Measurements from ENCODE around the gene FASN.

The FASN gene

DNA sequence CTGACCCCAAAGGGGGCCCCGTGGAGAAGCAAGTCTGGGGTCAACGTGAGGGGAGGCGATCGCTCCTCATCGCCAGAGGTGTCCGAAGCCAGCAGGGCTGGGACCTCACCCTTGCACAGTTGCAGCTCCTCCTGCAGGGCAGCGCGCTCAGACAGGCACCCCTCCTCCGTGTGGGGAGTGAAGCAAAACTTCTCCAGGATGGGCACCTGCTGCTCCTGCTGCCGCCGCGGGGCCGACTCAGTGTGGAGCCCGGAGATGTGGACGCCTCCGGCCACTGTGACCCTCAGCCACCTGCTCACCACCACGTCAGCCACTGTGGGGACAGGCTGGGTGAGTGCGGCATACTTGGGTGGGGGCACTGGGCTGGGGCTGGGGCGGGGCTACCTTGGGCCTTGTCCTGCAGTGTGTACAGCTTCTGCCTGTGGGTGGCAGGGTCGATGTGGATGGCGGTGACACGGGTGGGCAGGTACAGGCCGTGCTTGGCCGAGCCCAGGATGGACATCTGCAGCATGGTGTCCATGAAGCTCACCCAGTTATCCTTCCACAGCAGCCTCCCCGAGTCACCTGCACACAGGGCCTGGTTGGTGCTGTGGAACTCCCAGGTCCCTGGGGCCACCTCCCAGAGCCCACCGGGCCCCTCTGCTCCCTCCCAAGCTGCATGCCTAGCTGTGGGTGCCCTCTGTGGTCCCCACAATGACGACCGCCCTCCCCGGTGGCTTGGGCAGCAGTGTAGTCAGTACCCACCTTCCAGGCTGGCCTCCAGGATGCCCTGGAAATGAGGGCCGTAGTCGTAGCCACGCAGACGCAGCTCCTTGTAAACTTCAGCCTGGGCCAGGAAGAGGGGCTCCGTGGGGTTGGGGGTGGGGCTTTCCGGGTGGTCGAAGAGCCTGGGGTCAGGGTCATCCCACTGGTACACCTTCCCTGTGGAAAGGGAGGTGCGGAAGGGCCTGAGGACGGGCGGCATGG lies 10.8 kb downstream of the FASN start:
- no peak for DNase-seq

DNA sequence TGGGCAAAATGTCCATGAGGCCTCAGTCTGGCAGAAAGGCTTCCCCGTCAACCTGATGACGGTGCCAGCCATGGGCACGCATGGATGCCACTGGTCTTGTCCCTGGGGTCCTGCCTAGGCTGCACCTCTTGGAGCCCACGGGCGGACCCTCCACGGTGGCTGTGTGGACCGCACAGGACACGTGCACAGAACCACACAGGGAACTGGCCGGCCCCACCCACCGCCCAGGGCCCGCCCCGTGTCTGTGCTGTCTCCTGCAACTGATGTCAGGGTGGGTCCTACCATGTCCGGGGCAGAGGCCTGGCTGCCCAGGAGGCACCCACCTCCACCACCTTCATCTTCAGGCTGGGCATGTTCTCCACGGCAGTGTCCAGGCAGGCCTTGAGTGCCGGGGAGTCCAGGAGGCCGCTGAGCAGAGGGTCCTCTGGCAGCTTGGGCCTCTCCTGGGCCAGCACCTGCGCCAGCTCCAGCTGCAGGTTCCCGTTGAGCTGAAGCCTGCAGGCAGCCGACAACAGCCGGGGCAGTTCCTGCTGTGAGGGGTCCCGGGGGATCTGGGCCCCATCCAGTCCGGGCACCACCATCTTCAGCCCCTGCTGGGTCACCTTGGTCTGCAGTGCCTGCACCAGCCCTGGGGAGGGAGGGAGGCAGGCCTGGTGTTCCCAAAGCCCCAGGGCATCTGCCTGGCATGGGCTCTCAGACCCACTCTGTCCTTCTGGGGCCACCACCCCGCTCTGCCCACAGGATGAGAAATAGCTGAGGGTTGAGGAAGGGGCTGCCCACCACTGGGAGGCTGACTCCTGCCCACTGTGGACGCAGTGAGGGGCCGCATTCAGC lies 11.9 kb downstream of the FASN start:
- no peak for DNase-seq

DNA sequence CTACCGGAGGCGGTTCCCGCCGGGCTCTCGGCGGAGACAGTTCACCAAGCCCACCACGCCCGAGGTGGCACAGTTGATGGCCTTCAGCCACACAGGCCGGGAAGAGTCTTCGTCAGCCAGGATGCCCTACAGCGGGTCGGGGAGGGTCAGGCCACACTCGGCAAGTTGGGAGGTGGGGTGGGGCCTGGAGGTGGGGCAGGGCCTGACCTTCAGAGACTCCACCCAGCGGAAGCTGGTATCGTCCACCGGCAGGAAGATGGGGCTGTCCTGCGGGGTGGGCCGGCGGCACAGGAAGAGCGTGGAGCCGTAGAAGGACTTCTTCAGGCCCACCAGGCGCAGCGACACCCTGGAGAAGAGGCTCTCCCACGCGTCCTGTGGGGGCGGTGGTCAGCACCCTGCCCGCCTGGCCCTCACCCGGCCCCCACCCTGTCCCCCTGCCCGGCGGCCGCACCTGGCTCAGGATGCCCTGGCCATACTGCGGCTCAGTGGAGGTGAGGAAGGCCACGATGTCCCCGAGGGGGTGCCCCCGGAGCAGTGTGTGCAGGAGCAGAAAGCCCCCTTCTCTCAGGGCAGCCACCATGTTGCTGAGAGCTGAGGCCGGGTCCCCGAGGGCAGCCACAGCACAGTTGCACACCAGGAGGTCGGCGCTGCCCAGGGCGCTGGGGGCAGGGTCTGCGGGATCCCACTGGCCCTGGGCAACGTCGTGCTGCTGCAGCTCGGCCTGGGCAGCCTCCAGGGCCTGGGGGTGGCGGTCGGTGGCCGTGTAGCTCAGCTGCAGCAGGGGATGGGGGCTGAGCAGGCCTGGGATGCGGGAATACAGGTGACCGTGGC lies 12.8 kb downstream of the FASN start:
- no peak for DNase-seq

DNA sequence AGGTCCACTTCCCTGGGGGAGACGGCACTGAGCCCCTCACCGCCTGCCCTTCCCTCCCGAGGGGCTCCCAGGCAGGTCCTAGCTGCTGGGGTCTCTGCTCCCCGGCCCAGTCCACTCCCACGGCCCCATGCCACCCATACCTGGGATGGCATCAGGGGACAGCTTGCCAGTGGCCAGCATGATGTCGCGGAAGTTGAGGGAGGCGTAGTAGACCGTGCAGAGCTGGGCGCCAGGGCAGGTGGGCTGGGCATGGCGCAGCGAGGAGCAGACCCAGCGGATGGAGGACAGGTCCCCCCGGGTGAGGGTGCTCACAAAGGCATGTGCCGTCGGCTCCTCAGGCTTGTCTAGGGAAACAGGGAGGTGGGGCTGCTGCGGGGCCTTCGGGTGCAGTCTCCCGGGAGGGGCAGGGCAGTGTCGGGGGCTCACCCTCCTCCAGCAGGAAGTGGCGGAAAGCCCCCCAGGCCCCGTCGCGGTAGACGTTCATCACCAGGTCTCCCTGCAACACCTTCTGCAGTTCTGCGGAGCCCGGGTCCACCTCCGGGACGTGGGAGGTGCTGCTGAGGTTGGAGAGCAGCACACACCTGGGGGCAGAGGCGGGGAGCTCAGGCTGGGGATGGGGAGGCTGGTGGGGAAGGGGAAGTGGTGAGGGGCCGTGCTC lies 13.5 kb downstream of the FASN start:
- DNase-seq: no peak

DNA sequence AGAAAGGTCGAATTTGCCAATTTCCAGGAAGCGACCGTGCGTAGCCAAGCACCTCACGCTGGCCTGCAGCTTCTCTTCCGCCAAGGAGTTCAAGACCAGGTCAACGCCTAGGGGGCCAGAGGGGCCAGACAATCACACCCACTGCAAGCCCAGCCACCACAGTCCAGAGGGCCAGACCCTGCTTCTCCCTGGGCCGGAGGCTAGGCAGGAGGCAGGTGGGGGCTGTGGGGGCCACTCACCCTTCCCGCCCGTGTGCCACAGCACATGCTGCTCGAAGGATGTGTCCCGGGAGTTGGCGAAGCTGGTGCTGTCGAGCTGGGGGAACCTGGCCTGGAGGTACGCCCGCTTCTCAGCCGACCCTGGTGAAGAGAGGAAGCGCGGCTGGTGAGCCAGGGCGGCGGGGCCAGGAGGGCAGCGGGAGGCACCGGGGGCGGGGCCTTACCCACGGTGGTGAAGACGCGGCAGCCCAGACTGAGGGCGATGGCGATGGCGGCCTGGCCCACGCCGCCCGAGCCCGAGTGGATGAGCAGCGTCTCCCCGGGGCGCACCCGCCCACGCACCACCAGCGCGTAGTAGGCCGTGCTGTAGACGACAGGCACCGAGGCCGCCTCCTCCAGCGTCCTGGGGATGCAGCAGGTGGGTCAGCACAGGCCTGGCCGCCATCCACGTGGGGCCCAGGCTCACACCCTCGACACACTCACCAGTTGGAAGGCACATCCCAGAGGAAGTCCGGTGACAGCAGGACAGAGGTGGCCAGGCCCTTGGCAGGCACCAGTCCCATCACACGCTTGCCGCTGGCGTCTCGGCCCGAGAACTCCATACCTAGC lies 14.3 kb downstream of the FASN start:
- no peak for DNase-seq

DNA sequence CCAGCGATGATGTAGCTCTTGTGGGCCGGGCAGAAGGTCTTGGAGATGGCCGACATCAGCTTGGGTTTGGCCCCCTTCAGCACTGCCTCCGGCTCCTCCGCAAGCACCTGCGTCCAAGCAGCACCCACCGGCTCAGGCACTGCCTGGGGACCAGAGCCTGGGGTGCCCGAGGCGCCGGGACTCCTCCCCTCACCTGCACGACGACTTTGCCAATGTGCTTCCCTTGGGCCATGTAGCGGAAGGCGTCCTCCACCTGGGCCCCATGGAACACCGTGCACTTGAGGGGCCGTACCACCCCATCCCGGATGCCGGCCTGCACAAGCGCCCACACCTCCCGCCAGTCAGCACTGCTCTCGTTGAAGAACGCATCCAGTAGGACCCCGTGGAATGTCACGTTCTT lies 15.0 kb downstream of the FASN start:
- DNase-seq: no peak

DNA sequence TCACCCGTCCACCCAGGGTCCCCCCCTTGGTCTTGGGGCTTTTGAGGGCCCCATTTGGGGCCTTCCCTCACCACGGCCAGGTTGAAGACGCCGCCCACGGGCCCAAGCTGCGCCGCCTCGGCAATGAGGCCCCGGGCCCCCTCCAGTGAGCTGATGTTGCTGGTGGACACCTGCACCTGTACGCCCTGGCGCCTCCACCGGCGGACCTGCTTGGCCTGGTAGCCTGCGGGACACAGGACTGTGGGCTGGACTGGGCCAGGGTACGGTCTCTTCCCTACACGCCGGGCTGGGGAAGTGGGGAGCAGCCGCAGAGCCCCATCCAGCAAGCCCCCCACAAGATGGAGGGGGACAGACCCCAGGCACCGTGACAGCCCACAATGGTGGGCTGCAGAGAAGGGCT lies 15.6 kb downstream of the FASN start:
- no peak for DNase-seq

- DNase-seq: no peak
Observed at GRCh38 chr17:82081966-82082365, 16.1 kb downstream of the FASN start.

- DNase-seq: no peak
Observed at GRCh38 chr17:82081546-82081945, 16.5 kb downstream of the FASN start.

DNA sequence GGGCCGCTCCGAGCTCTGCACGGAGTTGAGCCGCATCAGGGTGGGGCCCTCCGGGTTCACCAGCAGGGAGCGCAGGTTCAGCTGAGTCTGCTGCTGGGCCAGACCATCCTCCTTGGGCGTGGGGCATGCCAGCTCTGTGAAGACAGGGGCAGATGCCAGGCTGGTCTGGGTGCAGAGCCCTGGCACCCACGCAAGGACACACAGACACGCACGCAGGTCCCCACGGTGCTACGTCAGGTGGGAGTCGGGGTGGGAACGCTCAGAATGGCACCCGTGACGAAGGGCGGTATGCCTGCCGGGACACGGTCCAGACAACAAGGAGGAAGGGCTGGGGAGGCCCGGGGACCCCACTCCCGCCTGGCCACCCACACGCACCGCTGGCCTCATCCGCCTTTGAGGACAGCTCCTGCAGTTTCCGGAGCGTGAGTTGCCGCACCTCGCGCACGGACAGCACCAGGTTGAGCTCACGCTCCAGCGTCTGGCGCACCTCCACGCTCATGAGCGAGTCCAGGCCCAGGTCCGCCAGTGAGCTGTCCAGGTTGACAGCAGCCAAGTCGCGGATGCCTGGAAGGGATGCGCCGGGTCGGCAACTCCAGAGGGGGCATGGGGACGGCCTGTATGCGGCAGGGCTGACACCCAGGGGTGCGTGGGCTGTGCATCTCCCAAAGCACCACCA lies 17.1 kb downstream of the FASN start:
- no peak for DNase-seq

DNA sequence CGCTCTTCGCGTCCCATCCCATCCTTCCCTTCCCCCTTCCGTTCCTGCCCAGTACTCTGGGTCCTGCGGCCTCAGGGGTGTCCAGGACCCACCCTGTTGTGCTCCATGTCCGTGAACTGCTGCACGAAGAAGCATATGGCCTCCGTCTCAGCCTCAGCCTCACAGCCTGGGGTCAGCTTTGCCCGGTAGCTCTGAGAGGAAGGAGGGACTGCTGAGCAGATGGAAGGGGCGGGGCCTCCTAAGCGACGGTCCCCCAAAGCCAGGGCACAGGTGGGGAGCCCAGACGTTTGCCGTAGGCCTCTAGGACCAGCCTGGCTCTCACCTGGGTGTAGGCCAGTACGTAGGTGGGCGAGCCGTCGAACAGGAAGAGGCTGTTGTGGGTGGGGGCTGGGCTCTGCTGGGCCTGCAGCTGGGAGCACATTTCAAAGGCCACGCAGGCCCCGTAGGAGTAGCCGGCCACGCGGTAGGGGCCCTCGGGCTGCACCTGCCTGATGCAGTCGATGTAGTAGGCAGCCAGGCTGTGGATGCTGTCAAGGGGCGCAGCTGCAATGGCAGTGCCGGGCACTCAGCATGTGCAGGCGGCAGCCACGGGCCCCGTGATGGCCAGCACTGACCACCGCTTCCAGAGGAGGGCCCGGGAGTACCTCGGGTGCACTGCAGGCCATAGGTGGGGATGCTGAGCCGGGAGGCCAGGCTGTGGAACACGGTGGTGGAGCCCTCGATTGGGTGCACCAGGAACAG lies 17.8 kb downstream of the FASN start:
- DNase-seq: no peak

GRCh38 chr17:82079001-82079677 lies 18.9 kb downstream of the FASN start:
- no peak for DNase-seq

DNA sequence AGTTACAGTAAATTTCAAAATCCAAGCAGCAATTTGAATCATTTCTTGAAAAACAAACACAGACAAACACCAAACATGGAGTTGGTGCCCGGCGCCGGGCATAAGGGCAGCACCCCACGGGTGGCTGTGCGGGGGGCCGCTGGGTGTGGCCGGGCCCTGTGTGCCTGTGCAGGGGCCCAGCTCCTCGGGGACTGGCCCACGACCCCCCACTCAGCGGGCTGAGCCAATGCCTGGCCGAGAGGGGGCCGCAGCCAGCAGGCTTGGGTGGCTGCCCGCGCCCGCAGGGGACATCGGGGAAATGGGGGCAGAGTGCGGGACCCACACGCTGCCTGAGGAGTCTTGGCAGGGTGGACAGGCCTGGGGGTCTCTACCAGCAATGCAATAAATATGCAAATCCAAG lies 19.6 kb downstream of the FASN start:
- no peak for DNase-seq

GRCh38 chr17:82077617-82078358 lies 20.2 kb downstream of the FASN start:
- DNase-seq: no peak

GRCh38 chr17:82076785-82077591 lies 21.0 kb downstream of the FASN start:
- no peak for DNase-seq

DNA sequence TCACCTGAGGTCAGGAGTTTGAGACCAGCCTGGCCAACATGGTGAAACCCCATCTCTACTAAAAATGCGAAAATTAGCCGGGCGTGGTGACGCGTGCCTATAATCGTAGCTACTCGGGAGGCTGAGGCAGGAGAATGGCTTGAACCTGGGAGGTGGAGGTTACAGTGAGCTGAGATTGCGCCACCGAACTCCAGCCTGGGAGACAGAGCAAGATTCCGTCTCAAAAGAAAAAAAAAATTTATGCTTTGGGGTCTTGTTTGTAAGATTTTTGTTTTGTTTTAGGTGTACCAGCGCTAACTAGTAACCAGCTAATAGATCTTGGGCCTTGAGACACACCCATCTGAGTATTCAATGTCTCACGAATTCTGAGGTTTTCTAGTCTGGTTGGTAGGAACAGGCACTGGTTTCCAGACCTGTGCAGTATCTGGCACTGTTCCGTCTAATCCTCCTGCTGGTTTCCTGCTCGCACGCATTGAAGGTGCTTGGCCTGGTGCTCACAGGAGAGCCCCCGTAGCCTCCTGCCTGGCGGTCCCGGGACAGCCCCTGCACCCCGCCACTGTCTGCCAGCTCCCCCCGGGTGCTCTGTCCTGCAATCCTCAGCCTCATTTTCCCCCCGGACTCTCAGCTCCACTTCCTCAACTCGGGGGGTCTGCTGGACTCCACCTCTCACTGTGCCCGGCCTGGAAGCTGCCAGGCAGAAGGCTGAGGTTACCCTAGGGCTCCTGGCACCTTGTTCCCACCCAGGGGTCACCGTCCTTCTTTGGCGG lies 21.8 kb downstream of the FASN start:
- DNase-seq: no peak

- no peak for DNase-seq
Observed at GRCh38 chr17:82073446-82073845, 24.6 kb downstream of the FASN start.

Data from retina (tissue), 1 donor.